Activated T-helper 17 cell treated with anti-CD3 and anti-CD28 coated beads, Interleukin-2, amount 50 U/mL, for 72 hours (primary cell): Measurements from ENCODE around the gene AP1S1. TPM values are rescaled to one million over a fixed set of nuclear protein-coding genes. Genes with fewer than 3 reads are reported as not detected.
A peak's percentile ranks its signal among the peaks of the same experiment; 100 is the strongest.
"Not testable (repeated sequence)": the region's sequence is repeated elsewhere in the genome, so short reads cannot be mapped to it uniquely, and the experiment has no call there.

Experiments
- ATAC-seq: fragments of 150-1000 bp; cut with Tn5 transposase; replicated peaks from 2 replicates; pipeline ENCODE4 v1.10.0; 2021; ENCODE audit warnings: mild to moderate bottlenecking, moderate library complexity
- H3K27ac Mint-ChIP-seq: one replicate; pipeline ENCODE4 v1.8.0; 2022; ENCODE audit warnings: mixed read lengths
- H3K27me3 Mint-ChIP-seq: one replicate; pipeline ENCODE4 v1.8.0; 2022; ENCODE audit warnings: mixed read lengths
- H3K36me3 Mint-ChIP-seq: one replicate; pipeline ENCODE4 v1.8.0; 2022; ENCODE audit warnings: low read depth, mild to moderate bottlenecking, mixed read lengths
- H3K4me1 Mint-ChIP-seq: one replicate; pipeline ENCODE4 v1.8.0; 2022; ENCODE audit warnings: mixed read lengths
- H3K4me3 Mint-ChIP-seq: one replicate; pipeline ENCODE4 v1.8.0; 2022; ENCODE audit warnings: mild to moderate bottlenecking, mixed read lengths
- H3K9me3 Mint-ChIP-seq: one replicate; pipeline ENCODE4 v1.8.0; 2022; ENCODE audit warnings: mixed read lengths
- total RNA-seq, 2 donors: library from RNA; stranded (reverse); gene quantifications; one replicate each; pipeline ENCODE4 v1.2.3, GENCODE V29; 2022

Gene AP1S1
- total RNA-seq, 2 donors from 2014 or later: 27.4 to 59.8 TPM

DNA sequence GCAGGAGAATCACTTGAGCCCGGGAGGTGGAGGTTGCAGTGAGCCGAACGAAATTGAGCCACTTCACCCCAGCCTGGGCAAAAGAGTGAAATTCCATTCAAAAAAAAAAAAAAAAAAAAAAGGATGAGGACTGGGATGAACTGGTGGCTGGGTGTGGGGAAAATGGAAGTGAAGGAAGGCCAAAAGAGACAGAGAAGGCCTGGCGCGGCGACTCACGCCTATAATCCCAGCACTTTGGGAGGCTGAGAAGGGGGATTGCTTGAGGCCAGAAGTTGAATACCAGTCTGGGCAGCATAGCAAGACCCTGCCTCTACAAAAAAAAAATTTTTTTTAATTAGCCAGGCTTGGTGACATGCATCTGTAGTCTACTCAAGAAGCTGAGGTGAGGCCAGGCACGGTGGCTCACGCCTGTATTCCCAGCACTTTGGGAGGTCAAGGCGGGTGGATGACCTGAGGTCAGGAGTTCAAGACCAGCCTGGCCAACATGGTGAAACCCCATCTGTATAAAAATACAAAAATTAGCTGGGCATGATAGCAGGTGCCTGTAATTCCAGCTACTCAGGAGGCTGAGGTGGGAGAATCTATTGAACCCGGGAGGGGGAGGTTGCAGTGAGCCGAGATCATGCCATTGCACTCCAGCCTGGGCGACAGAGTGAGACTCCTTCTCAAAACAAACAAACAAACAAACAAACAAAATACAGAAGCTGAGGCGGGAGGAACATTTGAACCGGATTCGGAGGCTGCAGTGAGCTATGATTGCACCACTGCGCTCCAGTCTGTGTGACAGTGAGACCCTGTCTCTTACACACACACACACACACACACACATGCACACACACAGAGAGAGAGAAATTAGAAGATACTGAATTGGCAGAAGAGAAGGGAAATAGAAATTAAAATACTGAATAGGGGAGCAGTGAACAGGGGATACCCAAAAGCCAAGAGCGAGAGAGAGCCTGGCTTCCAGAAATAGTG lies 21.4 kb upstream of the AP1S1 start:
- H3K27ac Mint-ChIP-seq: peak overlapping the region; percentile 7
- not testable (repeated sequence) for H3K36me3 Mint-ChIP-seq, H3K4me3 Mint-ChIP-seq, ATAC-seq, H3K9me3 Mint-ChIP-seq
- peaks cover 14% of the 10 kb centered on the region for H3K4me1 Mint-ChIP-seq
- H3K27me3 Mint-ChIP-seq: peaks cover 22% of the 10 kb centered on the region

DNA sequence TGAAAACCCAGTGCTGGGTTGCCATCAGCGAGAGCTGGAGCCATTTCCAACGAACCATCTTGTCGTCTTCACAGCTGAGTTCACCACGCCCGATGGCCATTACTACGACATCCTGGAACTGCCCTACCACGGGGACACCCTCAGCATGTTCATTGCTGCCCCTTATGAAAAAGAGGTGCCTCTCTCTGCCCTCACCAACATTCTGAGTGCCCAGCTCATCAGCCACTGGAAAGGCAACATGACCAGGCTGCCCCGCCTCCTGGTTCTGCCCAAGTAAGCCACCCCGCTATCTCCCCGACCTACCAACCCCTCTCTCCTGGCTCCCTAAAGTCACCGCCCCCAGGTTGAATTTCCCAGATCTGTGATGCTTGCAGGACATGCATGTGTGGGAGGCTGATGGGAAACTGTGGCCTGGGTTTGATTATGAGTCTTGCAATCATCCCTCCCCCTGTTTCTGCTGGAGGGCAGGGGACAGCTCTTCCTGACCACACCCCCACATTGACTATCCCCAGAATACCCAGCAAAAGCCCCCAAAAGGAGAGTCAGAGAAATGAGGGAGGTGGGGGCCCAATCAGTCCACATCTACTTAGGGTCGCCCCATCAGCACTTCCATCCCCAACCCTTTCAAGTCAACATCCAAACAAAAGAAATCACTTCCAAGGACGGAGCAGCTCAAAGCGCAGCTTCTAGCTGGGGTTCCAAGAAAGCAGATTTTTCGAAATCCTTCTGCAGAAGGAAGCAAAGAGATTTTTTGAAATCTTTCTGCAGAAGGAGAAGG lies 20.5 kb upstream of the AP1S1 start:
- H3K27me3 Mint-ChIP-seq: peaks cover 22% of the 10 kb centered on the region
- H3K9me3 Mint-ChIP-seq: no peaks in the 10 kb centered on the region
- H3K27ac Mint-ChIP-seq: no peak overlapping the region
- H3K4me3 Mint-ChIP-seq: no peak overlapping the region
- H3K4me1 Mint-ChIP-seq: peaks cover 21% of the 10 kb centered on the region
- no peaks in the 10 kb centered on the region for H3K36me3 Mint-ChIP-seq
- ATAC-seq: no peak

DNA sequence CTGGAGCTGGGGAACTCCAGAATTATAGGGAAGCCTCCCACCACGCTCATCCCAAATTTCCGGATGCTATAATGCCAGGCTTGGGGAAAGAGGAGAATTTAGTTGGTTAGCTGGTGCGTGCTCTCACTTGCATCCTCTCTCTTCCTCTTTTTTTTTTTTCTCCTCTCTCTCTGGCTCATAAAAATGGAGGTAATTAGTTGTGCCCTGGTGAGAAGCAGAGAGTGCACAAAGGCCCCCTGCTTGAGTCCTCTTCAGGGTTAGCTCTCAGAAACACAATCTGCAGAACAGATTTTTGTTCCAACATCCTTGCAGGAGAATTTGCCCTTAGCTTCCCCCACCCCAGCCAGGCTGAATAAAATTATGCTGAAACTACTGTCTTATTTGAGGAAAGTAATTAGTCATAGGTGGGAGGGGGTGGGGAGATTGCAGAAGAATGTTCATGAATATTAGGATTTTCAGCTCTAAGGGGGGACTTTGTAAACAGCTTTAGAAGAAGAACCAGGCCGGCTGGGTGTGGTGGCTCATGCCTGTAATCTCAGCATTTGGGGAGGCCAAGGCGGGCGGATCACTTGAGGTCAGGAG lies 19.8 kb upstream of the AP1S1 start:
- ATAC-seq: no peak
- no peak overlapping the region for H3K4me3 Mint-ChIP-seq
- H3K36me3 Mint-ChIP-seq: no peaks in the 10 kb centered on the region
- H3K4me1 Mint-ChIP-seq: peaks cover 21% of the 10 kb centered on the region
- no peak overlapping the region for H3K27ac Mint-ChIP-seq
- H3K27me3 Mint-ChIP-seq: peaks cover 20% of the 10 kb centered on the region
- H3K9me3 Mint-ChIP-seq: no peaks in the 10 kb centered on the region

DNA sequence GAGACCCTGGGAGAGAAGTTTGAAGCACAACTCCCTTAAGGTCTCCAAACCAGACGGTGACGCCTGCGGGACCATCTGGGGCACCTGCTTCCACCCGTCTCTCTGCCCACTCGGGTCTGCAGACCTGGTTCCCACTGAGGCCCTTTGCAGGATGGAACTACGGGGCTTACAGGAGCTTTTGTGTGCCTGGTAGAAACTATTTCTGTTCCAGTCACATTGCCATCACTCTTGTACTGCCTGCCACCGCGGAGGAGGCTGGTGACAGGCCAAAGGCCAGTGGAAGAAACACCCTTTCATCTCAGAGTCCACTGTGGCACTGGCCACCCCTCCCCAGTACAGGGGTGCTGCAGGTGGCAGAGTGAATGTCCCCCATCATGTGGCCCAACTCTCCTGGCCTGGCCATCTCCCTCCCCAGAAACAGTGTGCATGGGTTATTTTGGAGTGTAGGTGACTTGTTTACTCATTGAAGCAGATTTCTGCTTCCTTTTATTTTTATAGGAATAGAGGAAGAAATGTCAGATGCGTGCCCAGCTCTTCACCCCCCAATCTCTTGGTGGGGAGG lies 16.5 kb upstream of the AP1S1 start:
- H3K36me3 Mint-ChIP-seq: no peaks in the 10 kb centered on the region
- no peak for ATAC-seq
- peak overlapping the region; percentile 16 for H3K27ac Mint-ChIP-seq
- H3K4me3 Mint-ChIP-seq: peak overlapping the region; percentile 66
- no peaks in the 10 kb centered on the region for H3K9me3 Mint-ChIP-seq
- H3K27me3 Mint-ChIP-seq: peaks cover 13% of the 10 kb centered on the region
- H3K4me1 Mint-ChIP-seq: peaks cover 26% of the 10 kb centered on the region

DNA sequence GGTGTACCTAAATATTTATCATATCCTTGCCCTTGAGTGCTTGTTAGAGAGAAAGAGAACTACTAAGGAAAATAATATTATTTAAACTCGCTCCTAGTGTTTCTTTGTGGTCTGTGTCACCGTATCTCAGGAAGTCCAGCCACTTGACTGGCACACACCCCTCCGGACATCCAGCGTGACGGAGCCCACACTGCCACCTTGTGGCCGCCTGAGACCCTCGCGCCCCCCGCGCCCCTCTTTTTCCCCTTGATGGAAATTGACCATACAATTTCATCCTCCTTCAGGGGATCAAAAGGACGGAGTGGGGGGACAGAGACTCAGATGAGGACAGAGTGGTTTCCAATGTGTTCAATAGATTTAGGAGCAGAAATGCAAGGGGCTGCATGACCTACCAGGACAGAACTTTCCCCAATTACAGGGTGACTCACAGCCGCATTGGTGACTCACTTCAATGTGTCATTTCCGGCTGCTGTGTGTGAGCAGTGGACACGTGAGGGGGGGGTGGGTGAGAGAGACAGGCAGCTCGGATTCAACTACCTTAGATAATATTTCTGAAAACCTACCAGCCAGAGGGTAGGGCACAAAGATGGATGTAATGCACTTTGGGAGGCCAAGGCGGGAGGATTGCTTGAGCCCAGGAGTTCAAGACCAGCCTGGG lies 15.9 kb upstream of the AP1S1 start:
- no peaks in the 10 kb centered on the region for H3K36me3 Mint-ChIP-seq
- peak; percentile 94 for ATAC-seq
- H3K27ac Mint-ChIP-seq: peak overlapping the region; percentile 61
- H3K4me3 Mint-ChIP-seq: peak overlapping the region; percentile 66
- H3K27me3 Mint-ChIP-seq: peaks cover 10% of the 10 kb centered on the region
- peaks cover 26% of the 10 kb centered on the region for H3K4me1 Mint-ChIP-seq
- H3K9me3 Mint-ChIP-seq: no peaks in the 10 kb centered on the region

DNA sequence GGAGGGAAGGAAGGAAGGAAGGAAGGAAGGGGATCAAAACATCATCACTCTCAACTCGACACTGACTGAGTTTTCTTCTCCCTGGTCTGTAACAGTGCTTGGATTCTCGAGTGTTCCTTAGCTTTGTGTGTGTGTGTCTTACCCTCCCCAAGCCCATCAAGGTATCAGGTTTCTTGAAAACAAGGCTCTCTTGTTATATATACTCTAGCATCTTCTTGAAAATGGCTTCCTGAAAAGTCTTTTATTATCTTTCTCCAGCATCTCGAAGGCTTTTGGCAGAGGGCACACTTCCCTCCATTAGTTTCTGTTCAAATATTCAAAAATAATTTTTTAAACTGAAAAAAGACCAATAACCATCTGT lies 14.0 kb upstream of the AP1S1 start:
- Mint-ChIP-seq H3K36me3 (no peaks in the 10 kb centered on the region), H3K4me3 (no peak overlapping the region), H3K27me3 (peaks cover 7% of the 10 kb centered on the region), H3K27ac (no peak overlapping the region), H3K9me3 (no peaks in the 10 kb centered on the region), H3K4me1 (peaks cover 26% of the 10 kb centered on the region)
- no peak for ATAC-seq

DNA sequence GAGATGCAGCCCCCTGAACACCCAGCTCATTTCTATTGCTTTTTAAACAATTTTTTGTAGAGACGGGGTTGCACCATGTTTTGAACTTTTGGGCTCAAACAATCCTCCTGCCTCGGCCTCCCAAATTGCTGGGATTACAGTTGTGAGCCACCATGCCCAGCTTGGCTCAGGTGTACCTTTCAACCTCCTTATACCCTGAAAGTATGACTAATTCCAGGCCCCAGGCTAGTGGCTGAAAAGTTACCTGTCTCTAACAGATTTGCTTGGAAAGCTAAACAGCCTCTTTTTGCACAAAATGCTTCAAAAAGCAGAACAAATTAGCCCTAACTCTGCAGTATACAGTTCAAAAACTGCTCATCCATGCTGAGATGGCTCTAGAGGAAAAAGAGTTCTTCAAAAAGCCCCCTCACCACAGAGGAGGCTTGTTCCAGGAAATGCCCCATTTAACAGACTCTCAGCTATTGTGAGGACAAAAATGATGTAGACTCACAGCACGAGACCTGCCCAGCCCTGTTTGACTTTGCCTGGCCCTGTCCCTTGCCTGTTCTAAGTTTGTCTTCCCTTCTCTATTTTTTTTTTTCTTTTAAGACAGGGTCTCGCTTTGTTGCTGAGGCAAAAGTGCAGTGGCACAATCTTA lies 13.4 kb upstream of the AP1S1 start:
- Mint-ChIP-seq H3K9me3 (no peaks in the 10 kb centered on the region), H3K27me3 (peaks cover 7% of the 10 kb centered on the region), H3K4me3 (no peak overlapping the region), H3K36me3 (no peaks in the 10 kb centered on the region), H3K4me1 (peaks cover 26% of the 10 kb centered on the region), H3K27ac (no peak overlapping the region)
- no peak for ATAC-seq

DNA sequence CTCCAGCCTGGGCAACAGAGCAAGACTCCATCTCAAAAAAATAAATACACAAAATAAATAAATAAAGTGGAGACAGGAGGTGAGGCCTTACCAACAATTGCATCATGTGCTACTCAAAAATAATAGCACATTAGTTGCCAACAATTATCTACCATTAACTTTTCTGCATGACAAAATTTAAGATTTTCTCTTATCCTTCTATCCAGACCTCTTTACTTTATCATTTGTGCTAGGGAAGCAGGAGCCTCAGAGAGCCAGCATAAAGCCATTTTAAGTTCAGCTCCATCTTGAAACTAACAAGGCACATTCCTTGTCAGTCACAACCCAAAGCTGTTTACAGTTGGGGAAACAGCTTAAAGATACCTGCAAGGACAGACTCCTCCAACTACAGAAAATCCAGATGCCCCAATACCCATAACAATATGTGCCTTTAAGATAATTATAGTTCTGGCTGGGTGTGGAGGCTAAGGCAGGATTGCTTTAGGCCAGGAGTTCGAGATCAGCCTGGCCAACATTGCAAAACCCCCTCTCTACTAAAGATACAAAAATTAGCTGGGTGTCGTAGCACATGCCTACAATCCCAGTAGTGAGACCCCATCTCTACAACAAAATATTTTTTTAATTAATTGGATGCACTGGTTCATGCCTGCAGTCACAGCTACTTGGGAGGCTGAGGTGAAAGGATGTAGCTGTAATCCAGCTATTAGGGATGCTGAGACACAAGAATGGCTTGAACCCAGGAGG lies 2.2 kb upstream of the AP1S1 start:
- Mint-ChIP-seq H3K27me3 (peaks cover 8% of the 10 kb centered on the region), H3K4me3 (no peak overlapping the region), H3K9me3 (no peaks in the 10 kb centered on the region), H3K36me3 (peaks cover 9% of the 10 kb centered on the region), H3K4me1 (peaks cover 12% of the 10 kb centered on the region), H3K27ac (no peak overlapping the region)
- no peak for ATAC-seq

DNA sequence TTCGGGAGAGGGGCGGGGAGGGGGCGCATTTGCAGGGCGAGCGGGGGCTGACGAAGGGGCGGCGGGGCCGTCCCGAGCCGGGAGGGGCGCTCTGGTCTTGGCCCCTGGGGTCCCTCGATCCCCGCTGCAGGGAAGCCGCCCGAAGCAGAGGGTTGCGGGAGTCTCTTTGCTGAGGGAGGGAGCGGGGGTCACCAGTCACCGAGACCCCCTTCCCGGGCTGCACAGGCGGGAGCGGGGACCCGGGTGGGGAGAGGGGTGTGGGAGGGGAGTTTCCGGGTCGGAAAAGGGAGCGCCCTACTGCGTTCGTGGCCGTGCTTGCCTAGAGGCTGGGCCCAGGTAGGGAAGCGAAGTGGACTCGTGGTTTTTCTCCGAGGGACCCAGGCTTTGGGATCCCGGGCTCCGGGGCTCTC lies 422 bp downstream of the AP1S1 start:
- H3K36me3 Mint-ChIP-seq: peaks cover 35% of the 10 kb centered on the region
- no peaks in the 10 kb centered on the region for H3K9me3 Mint-ChIP-seq
- peaks cover 2% of the 10 kb centered on the region for H3K27me3 Mint-ChIP-seq
- H3K4me1 Mint-ChIP-seq: peaks cover 12% of the 10 kb centered on the region
- H3K4me3 Mint-ChIP-seq: peak overlapping the region; percentile 78
- peak overlapping the region; percentile 59 for H3K27ac Mint-ChIP-seq
- ATAC-seq: peak; percentile 32

DNA sequence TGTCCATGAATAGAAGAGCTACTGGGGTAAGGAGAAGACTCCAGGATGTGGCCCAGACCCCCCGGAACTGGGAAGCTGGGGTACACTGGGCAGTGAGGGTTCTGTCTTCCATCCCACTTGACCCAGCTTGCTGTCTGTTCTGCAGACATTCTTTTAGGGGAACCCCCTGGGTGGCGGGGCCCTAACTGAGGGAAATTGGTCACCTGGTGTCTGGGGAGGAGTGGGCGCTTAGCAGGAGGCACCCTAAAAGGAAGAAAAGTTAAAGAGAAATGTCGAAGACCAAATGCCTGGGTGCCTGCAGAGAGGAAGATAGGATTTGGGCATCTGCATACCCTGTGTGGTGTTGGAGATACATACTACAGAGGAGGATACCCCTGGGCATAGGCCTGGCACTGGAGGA lies 1.0 kb downstream of the AP1S1 start:
- ATAC-seq: no peak
- no peaks in the 10 kb centered on the region for H3K9me3 Mint-ChIP-seq
- H3K27ac Mint-ChIP-seq: peak overlapping the region; percentile 59
- H3K27me3 Mint-ChIP-seq: no peaks in the 10 kb centered on the region
- peaks cover 12% of the 10 kb centered on the region for H3K4me1 Mint-ChIP-seq
- H3K4me3 Mint-ChIP-seq: peak overlapping the region; percentile 78
- peaks cover 41% of the 10 kb centered on the region for H3K36me3 Mint-ChIP-seq

DNA sequence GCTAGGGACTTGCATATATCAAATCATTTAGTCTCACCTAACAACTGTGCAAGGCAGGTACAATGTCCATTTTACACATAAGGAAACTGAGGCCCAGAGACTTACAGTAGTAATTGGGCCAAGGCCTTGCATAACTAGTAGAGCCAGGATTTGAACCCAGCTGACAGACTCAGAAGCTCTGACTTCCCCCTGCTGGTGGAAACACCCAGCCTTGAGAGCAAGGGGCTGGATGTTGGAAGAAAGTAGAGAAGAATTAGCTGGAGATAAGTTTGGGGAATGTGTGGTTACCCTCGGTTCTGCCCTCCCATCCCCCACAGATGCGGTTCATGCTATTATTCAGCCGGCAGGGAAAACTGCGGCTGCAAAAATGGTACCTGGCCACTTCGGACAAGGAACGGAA lies 2.0 kb downstream of the AP1S1 start:
- peaks cover 12% of the 10 kb centered on the region for H3K4me1 Mint-ChIP-seq
- ATAC-seq: no peak
- H3K36me3 Mint-ChIP-seq: peaks cover 51% of the 10 kb centered on the region
- H3K27ac Mint-ChIP-seq: no peak overlapping the region
- no peak overlapping the region for H3K4me3 Mint-ChIP-seq
- H3K9me3 Mint-ChIP-seq: no peaks in the 10 kb centered on the region
- H3K27me3 Mint-ChIP-seq: peaks cover 2% of the 10 kb centered on the region

DNA sequence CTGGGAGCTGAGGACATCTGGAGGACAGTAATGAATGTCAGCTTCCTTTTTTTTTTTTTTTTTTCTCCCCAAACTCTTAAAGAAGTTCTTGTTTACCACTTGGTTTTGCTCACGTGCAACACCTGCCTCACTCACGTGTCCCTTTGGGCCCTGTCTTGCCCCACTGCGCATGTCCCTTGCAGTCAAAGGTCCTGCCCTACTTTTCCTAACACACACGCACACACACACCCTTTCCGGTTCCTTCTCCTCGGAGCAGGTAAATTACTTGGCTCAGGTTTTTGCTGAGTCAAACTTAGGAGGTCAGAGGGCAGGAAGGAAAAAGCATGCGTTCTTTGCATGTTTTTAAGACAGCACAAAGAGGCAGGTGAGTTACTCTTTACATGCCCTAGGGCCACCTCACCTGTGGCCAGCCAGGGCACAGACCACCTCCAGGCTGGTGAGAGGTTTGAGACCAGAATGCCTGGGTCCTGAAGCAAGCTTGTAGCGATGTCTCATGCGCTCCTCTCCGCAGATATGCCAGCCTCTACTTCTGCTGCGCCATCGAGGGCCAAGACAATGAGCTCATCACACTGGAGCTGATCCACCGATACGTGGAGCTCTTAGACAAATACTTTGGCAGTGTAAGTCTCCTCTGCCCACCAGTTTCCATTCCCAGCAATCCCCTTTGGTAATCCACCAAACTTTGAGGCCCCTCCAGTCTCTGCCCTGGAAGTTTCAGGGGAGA lies 2.8 kb downstream of the AP1S1 start:
- no peak for ATAC-seq
- peaks cover 12% of the 10 kb centered on the region for H3K4me1 Mint-ChIP-seq
- H3K9me3 Mint-ChIP-seq: no peaks in the 10 kb centered on the region
- peaks cover 5% of the 10 kb centered on the region for H3K27me3 Mint-ChIP-seq
- no peak overlapping the region for H3K27ac Mint-ChIP-seq
- peaks cover 56% of the 10 kb centered on the region for H3K36me3 Mint-ChIP-seq
- no peak overlapping the region for H3K4me3 Mint-ChIP-seq
